Skeletal muscle tissue (tissue), 4 donors: ENCODE results near the gene ARMC8. TPM values are rescaled to one million over a fixed set of nuclear protein-coding genes. Genes with fewer than 3 reads are reported as not detected.

ENCODE experiments used
- H3K27ac ChIP-seq: one replicate; pipeline ENCODE4 v1.7.0; 2013; ENCODE audit warnings: mild to moderate bottlenecking, low read depth, low read length, inconsistent platforms
- H3K27me3 ChIP-seq, 3 donors: one replicate each; pipeline ENCODE4 v1.7.0; 2013; ENCODE audit warnings: low read length in 3 of 3; ENCODE audit not compliant: control insufficient read depth in 3 of 3, insufficient read depth in 3 of 3
- H3K36me3 ChIP-seq, 3 donors: one replicate each; pipeline ENCODE4 v1.7.0; 2013; ENCODE audit warnings: low read length in 3 of 3; ENCODE audit not compliant: control insufficient read depth in 3 of 3, insufficient read depth in 3 of 3
- H3K4me1 ChIP-seq, 3 donors: one replicate each; pipeline ENCODE4 v1.7.0; 2013; ENCODE audit warnings: low read length in 3 of 3, mild to moderate bottlenecking in 3 of 3; ENCODE audit not compliant: control insufficient read depth in 3 of 3, insufficient read depth in 3 of 3
- H3K4me3 ChIP-seq, 3 donors: one replicate each; pipeline ENCODE4 v1.7.0; 2013; ENCODE audit warnings: low read length in 3 of 3
- H3K9ac ChIP-seq, 3 donors: one replicate each; pipeline ENCODE4 v1.7.0; 2013; ENCODE audit warnings: low read length in 3 of 3, mild to moderate bottlenecking in 3 of 3, moderate library complexity in 2 of 3, low read depth in 1 of 3
- H3K9me3 ChIP-seq, 3 donors: one replicate each; pipeline ENCODE4 v1.7.0; 2013; ENCODE audit warnings: low read length in 3 of 3; ENCODE audit not compliant: control insufficient read depth in 3 of 3
- total RNA-seq: library from RNA; depleted of rRNA; stranded (reverse); fragments of >200 nt; gene quantifications from one replicate; pipeline ENCODE4 v1.2.3, GENCODE V29; 2014
- donor health status: Osteomylitis.

ARMC8 gene
- total RNA-seq, 1 donor from 2014 or later, result 60.5 TPM

GRCh38 chr3:138331143-138331894 lies 144.2 kb downstream of the ARMC8 start:
- peak overlapping the region; percentile 68 for H3K27ac ChIP-seq
- H3K4me3 ChIP-seq, result peak overlapping the region in 1 of 3 donors; percentile 41

GRCh38 chr3:138332472-138333073 lies 145.5 kb downstream of the ARMC8 start:
- H3K27me3 ChIP-seq, result no peaks in the 10 kb centered on the region
- no peaks in the 10 kb centered on the region for H3K9me3 ChIP-seq
- peak overlapping the region; percentile 68 for H3K27ac ChIP-seq
- H3K4me3 ChIP-seq, result no peak overlapping the region
- no peaks in the 10 kb centered on the region for H3K36me3 ChIP-seq
- H3K9ac ChIP-seq, result no peak overlapping the region
- peaks cover 14 to 32% (median 20%) of the 10 kb centered on the region in 3 donors for H3K4me1 ChIP-seq

More at GRCh38 chr3:138331143-138331894, 144.2 kb downstream of the ARMC8 start:
- Histone ChIP-seq H3K9ac (peak overlapping the region in 1 of 3 donors; percentile 6), H3K27me3 (no peaks in the 10 kb centered on the region), H3K9me3 (no peaks in the 10 kb centered on the region), H3K4me1 (peaks cover 14 to 30% (median 20%) of the 10 kb centered on the region in 3 donors), H3K36me3 (no peaks in the 10 kb centered on the region)

- H3K4me1 ChIP-seq, result peaks cover 15 to 34% (median 21%) of the 10 kb centered on the region in 3 donors
- no peak overlapping the region for H3K4me3 ChIP-seq
- no peaks in the 10 kb centered on the region for H3K27me3 ChIP-seq
- no peak overlapping the region for H3K27ac ChIP-seq
- H3K9me3 ChIP-seq, result no peaks in the 10 kb centered on the region
- H3K9ac ChIP-seq, result no peak overlapping the region
- no peaks in the 10 kb centered on the region for H3K36me3 ChIP-seq
Observed at GRCh38 chr3:138334608-138335007, 147.5 kb downstream of the ARMC8 start.

GRCh38 chr3:138336454-138336999 lies 149.4 kb downstream of the ARMC8 start:
- Histone ChIP-seq H3K27me3 (no peaks in the 10 kb centered on the region), H3K9me3 (no peaks in the 10 kb centered on the region), H3K4me3 (no peak overlapping the region), H3K36me3 (no peaks in the 10 kb centered on the region), H3K4me1 (peaks cover 9 to 21% (median 14%) of the 10 kb centered on the region in 3 donors), H3K9ac (no peak overlapping the region), H3K27ac (no peak overlapping the region)

- H3K4me1 ChIP-seq, result peaks cover 8 to 18% (median 14%) of the 10 kb centered on the region in 3 donors
- no peak overlapping the region for H3K9ac ChIP-seq
- no peak overlapping the region for H3K4me3 ChIP-seq
- H3K27ac ChIP-seq, result no peak overlapping the region
- no peaks in the 10 kb centered on the region for H3K27me3 ChIP-seq
- no peaks in the 10 kb centered on the region for H3K9me3 ChIP-seq
- no peaks in the 10 kb centered on the region for H3K36me3 ChIP-seq
Observed at GRCh38 chr3:138338244-138338643, 151.1 kb downstream of the ARMC8 start.

GRCh38 chr3:138338811-138339210 lies 151.7 kb downstream of the ARMC8 start:
- Histone ChIP-seq H3K4me3 (no peak overlapping the region), H3K9me3 (no peaks in the 10 kb centered on the region), H3K4me1 (peaks cover 8 to 18% (median 14%) of the 10 kb centered on the region in 3 donors), H3K9ac (peak overlapping the region in 1 of 3 donors; percentile 29), H3K27me3 (no peaks in the 10 kb centered on the region), H3K36me3 (no peaks in the 10 kb centered on the region), H3K27ac (no peak overlapping the region)

GRCh38 chr3:138340511-138340910 lies 153.4 kb downstream of the ARMC8 start:
- no peaks in the 10 kb centered on the region for H3K27me3 ChIP-seq
- H3K9me3 ChIP-seq, result no peaks in the 10 kb centered on the region
- H3K9ac ChIP-seq, result no peak overlapping the region

GRCh38 chr3:138344754-138345153 lies 157.7 kb downstream of the ARMC8 start:
- Histone ChIP-seq H3K4me1 (peaks cover 6 to 14% (median 7%) of the 10 kb centered on the region in 3 donors), H3K4me3 (no peak overlapping the region), H3K9me3 (no peaks in the 10 kb centered on the region), H3K27me3 (no peaks in the 10 kb centered on the region), H3K9ac (no peak overlapping the region), H3K27ac (no peak overlapping the region), H3K36me3 (no peaks in the 10 kb centered on the region)

More at GRCh38 chr3:138340511-138340910, 153.4 kb downstream of the ARMC8 start:
- Histone ChIP-seq H3K27ac (no peak overlapping the region), H3K4me1 (peaks cover 8 to 18% (median 14%) of the 10 kb centered on the region in 3 donors), H3K4me3 (no peak overlapping the region), H3K36me3 (no peaks in the 10 kb centered on the region)
